Anterior cingulate cortex (tissue), 58 donors: ENCODE results near the gene ARHGAP24.

Experiments used
- DNase-seq, 58 donors: peaks; one replicate each; lab custom pipeline; 2025; lab: John Stamatoyannopoulos, UW

Gene ARHGAP24

DNA sequence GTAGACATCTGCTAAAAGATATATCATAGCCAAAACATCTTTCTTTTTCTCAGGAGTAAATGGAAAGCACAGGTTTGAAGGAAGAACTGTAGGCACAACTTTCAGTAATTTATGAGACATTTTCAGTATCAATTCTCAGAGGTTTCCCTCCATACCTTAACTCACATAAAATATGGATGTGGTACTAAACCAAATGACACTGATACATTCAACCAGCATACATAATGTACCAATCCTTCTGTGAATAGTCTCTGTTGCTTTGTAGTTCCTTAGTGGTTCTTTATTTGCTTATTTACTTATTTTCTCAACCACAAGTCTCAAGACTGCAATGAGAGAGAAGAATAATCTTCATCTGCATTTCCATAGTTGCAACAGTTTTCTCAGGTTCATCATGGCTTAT is 96.1 kb downstream of the ARHGAP24 start:
- no peak for DNase-seq

DNA sequence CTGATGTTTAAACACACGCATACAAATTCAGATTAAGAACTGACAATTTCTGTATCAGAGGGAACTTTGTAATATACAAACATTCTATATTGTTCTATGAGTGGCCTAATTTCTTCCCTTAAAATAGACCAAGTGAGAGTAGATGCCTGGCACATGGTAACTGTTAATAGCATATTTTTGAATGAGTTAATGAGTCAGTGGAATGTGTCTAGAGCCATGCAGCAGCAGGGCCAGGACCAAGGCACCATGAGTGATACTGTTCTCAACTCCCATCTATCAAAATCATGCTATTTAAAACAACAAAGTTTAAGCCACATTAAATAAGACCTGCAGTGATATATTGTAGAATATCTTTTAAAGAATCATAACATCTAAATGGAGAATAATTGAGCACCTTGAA is 98.3 kb downstream of the ARHGAP24 start:
- no peak for DNase-seq

DNA sequence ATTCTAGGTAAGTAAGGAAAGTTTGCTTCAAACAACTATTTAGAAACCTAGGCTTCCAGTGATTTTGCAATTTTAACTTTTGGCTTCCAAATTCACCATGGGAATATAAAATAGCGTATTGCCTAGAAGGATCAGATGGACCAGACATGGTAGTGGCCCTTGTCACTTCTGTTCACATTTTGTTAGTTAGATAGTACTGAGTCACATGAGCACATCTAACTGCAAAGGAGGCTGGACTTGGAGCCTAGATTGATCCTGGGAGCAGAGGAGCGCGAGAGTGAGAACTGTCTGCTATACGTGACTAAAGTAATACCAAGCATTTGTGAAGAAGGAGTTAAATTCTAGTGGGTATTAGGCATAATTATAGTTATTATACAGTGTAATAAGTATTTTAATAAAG is 102.4 kb downstream of the ARHGAP24 start:
- DNase-seq, result no peak

- no peak for DNase-seq
Observed at GRCh38 chr4:85579942-85580341, 105.0 kb downstream of the ARHGAP24 start.

DNA sequence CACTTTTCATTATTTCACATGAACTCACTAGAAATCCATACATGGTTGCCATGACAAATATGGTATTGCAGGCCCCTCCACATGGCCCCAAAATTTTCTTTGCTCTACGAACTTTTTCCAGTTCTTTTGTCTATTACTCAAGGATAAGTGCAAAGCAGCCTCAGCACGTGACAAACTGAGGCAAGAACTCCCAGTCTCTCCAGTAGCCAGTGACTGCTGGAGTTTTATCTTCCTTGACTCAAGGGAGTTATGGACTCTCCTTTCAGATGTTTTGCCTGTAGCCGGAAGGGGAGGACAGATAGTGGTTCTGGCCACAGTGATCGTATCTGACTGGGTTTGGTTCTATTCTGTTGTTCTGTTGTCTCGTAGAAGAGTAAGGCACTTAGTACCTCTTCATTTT is 105.5 kb downstream of the ARHGAP24 start:
- DNase-seq, result no peak

DNA sequence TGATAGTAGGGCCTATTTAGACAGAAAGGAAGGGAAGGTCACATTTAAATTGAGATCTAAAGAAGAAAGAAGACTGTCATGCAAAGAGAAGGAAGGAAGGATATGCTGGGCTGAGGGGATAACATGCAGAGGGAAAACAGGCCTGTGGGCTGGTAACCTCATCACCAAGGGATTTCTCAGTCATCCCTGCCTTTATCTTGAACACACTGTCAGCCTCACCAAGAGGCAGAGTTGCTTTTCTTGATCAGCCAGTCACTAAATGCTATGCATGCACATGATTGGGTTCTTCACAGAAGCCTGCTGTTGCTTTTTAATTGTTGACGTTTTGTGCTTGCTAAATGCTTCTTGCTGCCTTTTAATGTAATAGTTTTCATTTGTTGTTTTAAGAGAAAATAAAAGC is 113.0 kb downstream of the ARHGAP24 start:
- no peak for DNase-seq

- DNase-seq, result no peak
Observed at GRCh38 chr4:85591406-85592098, 116.6 kb downstream of the ARHGAP24 start.

DNA sequence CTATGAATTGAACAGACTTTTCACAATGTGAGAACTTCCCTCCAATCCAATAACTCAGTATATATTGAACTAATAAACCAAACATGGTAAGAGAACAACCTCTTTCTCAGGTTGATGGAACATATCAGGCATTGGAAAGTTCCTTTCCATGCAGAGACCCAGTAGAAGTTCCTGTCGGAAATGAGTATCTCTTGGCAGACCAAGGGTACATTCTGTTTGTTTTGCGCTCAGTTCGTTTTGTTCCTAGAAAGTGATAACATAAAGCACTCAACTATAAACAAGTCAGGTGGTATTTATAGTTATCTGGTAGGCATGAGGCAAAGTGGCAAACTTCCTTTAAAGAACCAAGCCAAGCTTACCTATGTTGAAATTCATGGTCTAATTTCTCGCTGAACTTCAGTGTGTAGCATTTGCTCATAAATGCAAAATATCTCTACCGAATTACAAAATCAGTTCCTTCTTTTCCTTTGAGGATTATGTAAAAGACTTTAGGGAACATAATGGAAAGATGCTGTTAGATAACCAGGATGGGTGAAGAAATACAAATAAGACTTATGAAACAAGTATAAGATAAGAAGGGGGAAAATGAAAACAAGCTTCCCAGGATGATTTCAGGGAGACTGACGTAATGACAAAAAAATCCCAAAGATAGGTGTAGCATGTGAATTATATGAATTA is 120.3 kb downstream of the ARHGAP24 start:
- DNase-seq, result no peak

GRCh38 chr4:85595796-85596559 is 121.0 kb downstream of the ARHGAP24 start:
- DNase-seq, result no peak

GRCh38 chr4:85598936-85599335 is 124.0 kb downstream of the ARHGAP24 start:
- DNase-seq, result no peak

DNA sequence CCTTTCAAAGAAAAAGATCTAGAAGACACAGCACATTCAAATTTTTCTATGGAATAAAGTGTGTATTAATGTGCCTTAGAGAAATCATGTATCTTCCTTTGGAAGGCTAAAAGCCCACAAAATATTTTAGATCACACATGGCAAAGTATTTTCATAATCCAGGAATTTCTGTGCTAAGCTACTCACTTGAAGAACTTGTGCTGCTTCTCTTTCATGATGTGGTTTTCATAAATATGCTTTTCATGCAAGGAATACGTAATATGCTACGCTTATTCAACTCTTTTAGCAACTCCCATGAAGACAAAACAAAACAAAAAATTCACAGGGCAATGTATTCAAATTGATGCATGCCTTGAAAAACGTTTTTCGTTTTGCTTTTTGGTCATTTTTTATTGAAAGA is 125.6 kb downstream of the ARHGAP24 start:
- DNase-seq, result no peak

- no peak for DNase-seq
Observed at GRCh38 chr4:85603437-85604336, 128.7 kb downstream of the ARHGAP24 start.

GRCh38 chr4:85606505-85606904 is 131.6 kb downstream of the ARHGAP24 start:
- DNase-seq, result no peak

- no peak for DNase-seq
Observed at GRCh38 chr4:85607624-85608023, 132.7 kb downstream of the ARHGAP24 start.

GRCh38 chr4:85610450-85610849 is 135.5 kb downstream of the ARHGAP24 start:
- no peak for DNase-seq

DNA sequence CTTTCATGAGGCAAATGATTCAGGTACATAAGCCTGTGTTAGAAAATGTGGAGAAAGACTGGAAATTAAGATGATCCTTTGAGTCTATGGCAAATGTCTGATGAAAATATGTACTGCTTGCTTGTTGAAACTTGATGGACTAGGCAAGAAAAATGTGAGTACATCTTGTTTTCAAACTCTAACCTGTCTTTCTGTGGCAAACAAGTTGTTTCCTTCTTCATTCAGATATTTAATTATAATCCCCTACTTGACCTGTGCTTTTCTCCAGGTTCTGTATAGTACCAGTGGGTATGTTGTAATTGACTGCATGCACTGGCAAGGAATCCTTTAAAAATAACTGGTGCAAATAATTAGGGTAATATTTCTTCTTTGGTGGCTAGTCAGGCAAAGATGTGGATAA is 136.7 kb downstream of the ARHGAP24 start:
- no peak for DNase-seq

GRCh38 chr4:85613901-85614300 is 139.0 kb downstream of the ARHGAP24 start:
- no peak for DNase-seq

GRCh38 chr4:85615952-85616351 is 141.0 kb downstream of the ARHGAP24 start:
- DNase-seq, result no peak

- no peak for DNase-seq
Observed at GRCh38 chr4:85617202-85617601, 142.3 kb downstream of the ARHGAP24 start.

DNA sequence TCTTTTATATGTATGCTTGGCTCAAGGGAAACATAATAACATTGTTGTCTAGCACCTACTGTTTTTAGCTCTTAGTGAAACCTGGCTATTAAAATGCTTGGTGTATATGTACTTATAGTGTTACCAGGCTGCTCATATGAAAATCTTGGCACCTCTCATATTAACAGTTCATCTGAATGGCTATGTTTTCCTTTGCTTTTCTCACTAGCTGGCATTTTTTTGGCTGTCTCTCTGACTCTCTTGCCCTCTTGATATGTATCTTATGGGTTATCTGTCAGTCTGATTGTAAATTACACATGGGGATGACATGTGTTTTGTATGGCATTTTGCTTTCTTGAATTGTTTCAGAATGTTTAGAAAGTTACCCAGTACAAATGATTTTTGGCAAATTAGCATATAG is 158.0 kb downstream of the ARHGAP24 start:
- no peak for DNase-seq

- DNase-seq, result no peak
Observed at GRCh38 chr4:85637778-85638177, 162.8 kb downstream of the ARHGAP24 start.
